ENCODE data around the gene GPR108. TPM values are rescaled to one million over a fixed set of nuclear protein-coding genes. Genes with fewer than 3 reads are reported as not detected.

GPR108 gene
- total and polyA plus RNA-seq, 7 experiments from 2014 or later = 36.1 to 96.5 (median 66.1) TPM

GRCh38 chr19:6719992-6720368 lies 17.4 kb downstream of the GPR108 start:
- Mint-ChIP-seq H3K4me1 (peaks cover 12 to 34% (median 25%) of the 10 kb centered on the region in 7 donors), H3K36me3 (no peaks in the 10 kb centered on the region), H3K27me3 (peaks cover 0 to 4% (median 0%) of the 10 kb centered on the region in 5 donors), H3K4me3 (no peak overlapping the region), H3K9me3 (peaks cover 0 to 4% (median 0%) of the 10 kb centered on the region in 11 donors), H3K27ac (peak overlapping the region in 2 of 9 donors; percentile 1 to 11)
- H3K27ac ChIP-seq (ENCODE audit: low read depth, low read length) = no peak overlapping the region
- no peak overlapping the region for H3K4me3 ChIP-seq (ENCODE audit: low read length)
- DNase-seq = no peak
- H3K4me1 ChIP-seq (ENCODE audit: control insufficient read depth in 2 of 2, insufficient read depth in 2 of 2, low read length in 2 of 2) = no peaks in the 10 kb centered on the region
- no peaks in the 10 kb centered on the region for H3K36me3 ChIP-seq (ENCODE audit: control insufficient read depth in 2 of 3, insufficient read depth in 3 of 3, low read length in 3 of 3)
- intact Hi-C loops (cut with micrococcal nuclease) = loop anchor here in 1 of 2 donors (2.0 to 5.0 kb wide), 3 partner anchors 47 to 88 kb away; partner anchors contain the start of gene SH2D3A
- no peak for ATAC-seq
- ChIA-PET POLR2A (no interaction called here), CTCF (no interaction called here)
- no peaks in the 10 kb centered on the region for H3K9me3 ChIP-seq (ENCODE audit: control insufficient read depth in 2 of 3, low read length in 3 of 3)
- no peaks in the 10 kb centered on the region for H3K27me3 ChIP-seq (ENCODE audit: control insufficient read depth in 2 of 2, insufficient read depth in 2 of 2, low read length in 2 of 2)

GRCh38 chr19:6719540-6719861 lies 17.9 kb downstream of the GPR108 start:
- Mint-ChIP-seq H3K36me3 (no peaks in the 10 kb centered on the region), H3K27me3 (peaks cover 0 to 4% (median 0%) of the 10 kb centered on the region in 5 donors), H3K4me1 (peaks cover 10 to 30% (median 21%) of the 10 kb centered on the region in 7 donors), H3K27ac (peak overlapping the region in 1 of 9 donors; percentile 11), H3K9me3 (peaks cover 0 to 4% (median 0%) of the 10 kb centered on the region in 11 donors), H3K4me3 (no peak overlapping the region)
- CTCF ChIA-PET = no interaction called here
- Histone ChIP-seq H3K27me3 (ENCODE audit: control insufficient read depth in 2 of 2, insufficient read depth in 2 of 2, low read length in 2 of 2) (no peaks in the 10 kb centered on the region), H3K4me1 (ENCODE audit: control insufficient read depth in 2 of 2, insufficient read depth in 2 of 2, low read length in 2 of 2) (no peaks in the 10 kb centered on the region), H3K4me3 (ENCODE audit: low read length) (no peak overlapping the region), H3K9me3 (ENCODE audit: control insufficient read depth in 2 of 3, low read length in 3 of 3) (no peaks in the 10 kb centered on the region), H3K27ac (ENCODE audit: low read depth, low read length) (no peak overlapping the region), H3K36me3 (ENCODE audit: control insufficient read depth in 2 of 3, insufficient read depth in 3 of 3, low read length in 3 of 3) (no peaks in the 10 kb centered on the region)
- POLR2A ChIA-PET = no interaction called here
- ATAC-seq = no peak
- DNase-seq = no peak
- intact Hi-C loops (cut with micrococcal nuclease) = loop anchor here in 1 of 2 donors (2.0 to 5.0 kb wide), 3 partner anchors 47 to 87 kb away; partner anchors contain the start of gene SH2D3A

- Histone ChIP-seq H3K4me3 (ENCODE audit: low read length) (no peak overlapping the region), H3K4me1 (ENCODE audit: control insufficient read depth in 2 of 2, insufficient read depth in 2 of 2, low read length in 2 of 2) (no peaks in the 10 kb centered on the region), H3K27me3 (ENCODE audit: control insufficient read depth in 2 of 2, insufficient read depth in 2 of 2, low read length in 2 of 2) (no peaks in the 10 kb centered on the region), H3K36me3 (ENCODE audit: control insufficient read depth in 2 of 3, insufficient read depth in 3 of 3, low read length in 3 of 3) (no peaks in the 10 kb centered on the region), H3K9me3 (ENCODE audit: control insufficient read depth in 2 of 3, low read length in 3 of 3) (no peaks in the 10 kb centered on the region), H3K27ac (ENCODE audit: low read depth, low read length) (no peak overlapping the region)
- H3K9me3 Mint-ChIP-seq = peaks cover 0 to 4% (median 0%) of the 10 kb centered on the region in 11 donors
- ATAC-seq (peak; percentile 73), DNase-seq (peak in 4 of 9 donors; percentile 10 to 38 (median 31))
- peaks cover 0 to 4% (median 0%) of the 10 kb centered on the region in 5 donors for H3K27me3 Mint-ChIP-seq
- POLR2A ChIA-PET = interaction anchor here (0.5 kb wide), 1 partner anchor 79 kb away, joined by 4 read pairs; no protein-coding TSS in a partner anchor
- intact Hi-C loops (cut with micrococcal nuclease) = loop anchor here in 1 of 2 donors (2.0 to 5.0 kb wide), 3 partner anchors 48 to 87 kb away; partner anchors contain the start of gene SH2D3A
- CTCF ChIA-PET = no interaction called here
- H3K36me3 Mint-ChIP-seq = no peaks in the 10 kb centered on the region
- H3K4me1 Mint-ChIP-seq = peaks cover 10 to 30% (median 21%) of the 10 kb centered on the region in 7 donors
- peak overlapping the region in 1 of 9 donors; percentile 4 for H3K27ac Mint-ChIP-seq
- H3K4me3 Mint-ChIP-seq = no peak overlapping the region
Observed at GRCh38 chr19:6718741-6719539, 18.4 kb downstream of the GPR108 start.

GRCh38 chr19:6718111-6718740 lies 19.2 kb downstream of the GPR108 start:
- Mint-ChIP-seq H3K9me3 (peaks cover 0 to 4% (median 0%) of the 10 kb centered on the region in 11 donors), H3K4me3 (no peak overlapping the region), H3K27me3 (peaks cover 0 to 4% (median 0%) of the 10 kb centered on the region in 5 donors), H3K4me1 (peaks cover 10 to 28% (median 16%) of the 10 kb centered on the region in 7 donors), H3K27ac (peak overlapping the region in 2 of 9 donors; percentile 4 to 29), H3K36me3 (no peaks in the 10 kb centered on the region)
- ChIA-PET POLR2A (interaction anchor here (0.5 kb wide), 1 partner anchor 80 kb away, joined by 4 read pairs; no protein-coding TSS in a partner anchor), CTCF (no interaction called here)
- H3K27ac ChIP-seq (ENCODE audit: low read depth, low read length) = no peak overlapping the region
- no peaks in the 10 kb centered on the region for H3K36me3 ChIP-seq (ENCODE audit: control insufficient read depth in 2 of 3, insufficient read depth in 3 of 3, low read length in 3 of 3)
- no peaks in the 10 kb centered on the region for H3K27me3 ChIP-seq (ENCODE audit: control insufficient read depth in 2 of 2, insufficient read depth in 2 of 2, low read length in 2 of 2)
- no peaks in the 10 kb centered on the region for H3K4me1 ChIP-seq (ENCODE audit: control insufficient read depth in 2 of 2, insufficient read depth in 2 of 2, low read length in 2 of 2)
- ATAC-seq (no peak), DNase-seq (no peak)
- H3K4me3 ChIP-seq (ENCODE audit: low read length) = no peak overlapping the region
- H3K9me3 ChIP-seq (ENCODE audit: control insufficient read depth in 2 of 3, low read length in 3 of 3) = no peaks in the 10 kb centered on the region
- intact Hi-C loops (cut with micrococcal nuclease) = loop anchor here in 1 of 2 donors (2.0 to 5.0 kb wide), 3 partner anchors 49 to 86 kb away; partner anchors contain the start of gene SH2D3A

GRCh38 chr19:6717441-6717971 lies 19.9 kb downstream of the GPR108 start:
- no peaks in the 10 kb centered on the region for H3K36me3 ChIP-seq (ENCODE audit: control insufficient read depth in 2 of 3, insufficient read depth in 3 of 3, low read length in 3 of 3)
- Mint-ChIP-seq H3K27me3 (peaks cover 0 to 7% (median 0%) of the 10 kb centered on the region in 5 donors), H3K4me3 (peak overlapping the region in 4 of 10 donors; percentile 6 to 46 (median 15)), H3K4me1 (peaks cover 7 to 25% (median 12%) of the 10 kb centered on the region in 7 donors), H3K9me3 (peaks cover 0 to 4% (median 0%) of the 10 kb centered on the region in 11 donors), H3K36me3 (no peaks in the 10 kb centered on the region), H3K27ac (peak overlapping the region in 5 of 9 donors; percentile 15 to 77 (median 49))
- CTCF ChIA-PET = no interaction called here
- H3K27ac ChIP-seq (ENCODE audit: low read depth, low read length) = no peak overlapping the region
- no peaks in the 10 kb centered on the region for H3K4me1 ChIP-seq (ENCODE audit: control insufficient read depth in 2 of 2, insufficient read depth in 2 of 2, low read length in 2 of 2)
- H3K9me3 ChIP-seq (ENCODE audit: control insufficient read depth in 2 of 3, low read length in 3 of 3) = no peaks in the 10 kb centered on the region
- H3K4me3 ChIP-seq (ENCODE audit: low read length) = no peak overlapping the region
- H3K27me3 ChIP-seq (ENCODE audit: control insufficient read depth in 2 of 2, insufficient read depth in 2 of 2, low read length in 2 of 2) = no peaks in the 10 kb centered on the region
- no peak for ATAC-seq
- intact Hi-C loops (cut with micrococcal nuclease) = loop anchor here in 1 of 2 donors (5.0 kb wide), 2 partner anchors 55 to 85 kb away; no protein-coding TSS in a partner anchor
- no peak for DNase-seq
- POLR2A ChIA-PET = no interaction called here

GRCh38 chr19:6717036-6717435 lies 20.3 kb downstream of the GPR108 start:
- Histone ChIP-seq H3K27ac (ENCODE audit: low read depth, low read length) (no peak overlapping the region), H3K4me1 (ENCODE audit: control insufficient read depth in 2 of 2, insufficient read depth in 2 of 2, low read length in 2 of 2) (no peaks in the 10 kb centered on the region), H3K9me3 (ENCODE audit: control insufficient read depth in 2 of 3, low read length in 3 of 3) (no peaks in the 10 kb centered on the region), H3K4me3 (ENCODE audit: low read length) (no peak overlapping the region), H3K36me3 (ENCODE audit: control insufficient read depth in 2 of 3, insufficient read depth in 3 of 3, low read length in 3 of 3) (no peaks in the 10 kb centered on the region), H3K27me3 (ENCODE audit: control insufficient read depth in 2 of 2, insufficient read depth in 2 of 2, low read length in 2 of 2) (no peaks in the 10 kb centered on the region)
- Mint-ChIP-seq H3K4me3 (peak overlapping the region in 4 of 10 donors; percentile 6 to 46 (median 15)), H3K36me3 (no peaks in the 10 kb centered on the region), H3K27me3 (peaks cover 0 to 8% (median 0%) of the 10 kb centered on the region in 5 donors), H3K27ac (peak overlapping the region in 4 of 9 donors; percentile 23 to 77 (median 44)), H3K9me3 (peaks cover 0 to 4% (median 0%) of the 10 kb centered on the region in 11 donors), H3K4me1 (peaks cover 7 to 23% (median 10%) of the 10 kb centered on the region in 7 donors)
- intact Hi-C loops (cut with micrococcal nuclease) = loop anchor here in 1 of 2 donors (5.0 kb wide), 2 partner anchors 55 to 85 kb away; no protein-coding TSS in a partner anchor
- ChIA-PET POLR2A (no interaction called here), CTCF (no interaction called here)
- no peak for DNase-seq
- no peak for ATAC-seq
